HG03025 (cell line): ENCODE measurements around the gene COL2A1.

Experiments used
- ATAC-seq: cut with Tn5 transposase; IDR thresholded peaks from one replicate; pipeline ENCODE4 v1.9.1; 2021; ENCODE audit warnings: mild to moderate bottlenecking, moderate library complexity; ENCODE audit not compliant: unreplicated experiment, low FRiP score

The COL2A1 gene

DNA sequence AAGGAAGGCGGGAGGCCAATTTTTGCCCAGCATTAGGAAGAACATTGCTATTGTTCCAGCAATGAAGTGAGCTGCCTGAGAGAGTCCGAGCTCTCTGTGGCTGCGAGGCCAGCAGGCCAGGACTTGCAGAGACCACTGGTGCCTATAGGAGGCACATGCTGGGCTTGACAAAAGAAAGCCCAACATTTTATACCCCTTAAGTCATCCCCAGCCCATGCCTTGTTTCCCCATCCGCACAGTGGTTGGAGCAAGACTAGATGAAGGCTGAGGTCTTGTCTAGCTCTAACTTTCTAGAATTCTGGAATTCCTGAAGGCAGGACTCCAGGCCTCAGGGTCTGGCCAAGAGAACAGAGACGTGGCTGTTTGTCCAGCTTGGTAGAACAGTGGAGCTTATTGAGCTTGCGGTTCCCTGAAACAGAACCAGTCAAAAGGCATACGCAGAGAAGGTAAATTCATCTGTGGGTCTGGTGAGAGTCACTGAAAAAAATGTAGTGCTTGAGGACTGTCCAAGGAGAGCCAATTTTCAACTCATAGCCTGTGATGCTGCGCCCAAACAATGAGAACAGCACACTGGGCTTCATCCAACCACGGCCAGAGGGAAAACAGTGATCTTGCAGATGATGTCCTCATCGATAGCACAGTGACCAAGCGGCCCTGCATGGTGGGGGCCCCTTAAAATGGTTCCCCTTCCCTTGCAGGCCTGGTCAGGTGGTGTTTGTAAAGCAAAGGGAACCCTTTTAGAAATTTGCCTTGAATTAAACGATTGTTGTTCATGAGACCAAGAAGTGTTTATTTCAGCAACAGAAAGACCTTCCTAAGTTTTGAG, 27.1 kb upstream of the COL2A1 start:
- ATAC-seq = no peak

DNA sequence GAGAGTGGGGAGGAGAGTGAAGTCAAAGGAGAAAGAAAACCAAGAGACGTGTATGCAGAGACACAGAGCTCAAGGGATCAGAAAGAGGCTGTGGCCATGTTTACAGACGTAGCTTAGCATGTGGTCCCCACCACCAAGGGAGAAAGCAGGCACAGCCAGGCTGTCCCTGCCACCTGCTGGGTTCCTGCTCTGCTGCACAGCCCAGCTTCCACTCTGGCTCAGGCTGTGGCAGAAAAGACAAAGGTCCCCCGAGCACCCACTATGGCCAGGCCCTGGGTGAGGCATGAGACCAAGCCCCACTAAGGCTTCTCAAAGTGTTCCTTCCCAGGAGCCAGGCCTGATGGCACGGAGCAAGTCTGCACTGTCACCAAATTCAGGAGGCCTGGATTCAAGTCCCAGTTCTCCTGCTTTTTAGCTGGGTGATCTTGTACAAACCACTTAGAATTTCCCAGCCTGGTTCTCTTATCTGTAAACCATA, 25.9 kb upstream of the COL2A1 start:
- ATAC-seq = no peak

DNA sequence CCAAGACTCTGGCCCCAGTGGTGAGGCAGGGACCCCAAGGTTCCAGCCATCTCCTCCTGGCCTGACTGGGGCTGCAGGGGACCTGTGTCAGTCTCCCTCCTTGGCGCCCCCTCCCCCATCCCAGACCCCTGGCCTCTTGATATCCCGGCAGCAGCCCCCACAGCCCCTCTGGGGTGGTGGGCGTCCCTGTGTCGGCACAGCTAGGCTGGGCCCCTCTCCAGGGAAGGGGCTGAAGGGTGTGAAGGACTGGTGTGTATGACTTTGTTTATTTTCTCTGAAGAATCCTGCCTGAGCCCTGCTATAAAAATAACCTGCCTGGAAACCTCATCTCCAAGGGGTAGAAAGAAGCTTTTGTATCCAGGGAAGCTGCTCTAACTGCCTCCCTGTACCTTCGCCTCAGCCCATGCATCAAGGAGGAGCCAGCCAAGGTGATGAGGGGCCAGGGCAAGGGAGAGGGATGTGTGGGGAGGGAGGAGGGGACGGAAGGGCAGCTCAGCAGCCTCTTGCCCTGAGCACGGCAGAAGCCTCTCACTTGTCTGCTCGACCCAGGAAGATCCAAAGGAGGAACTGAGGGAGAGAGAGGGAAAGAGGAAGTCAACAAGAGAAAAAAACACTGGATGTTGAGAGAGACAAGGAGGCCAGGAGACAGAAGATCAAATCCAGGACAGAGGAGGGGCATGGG, 25.4 kb upstream of the COL2A1 start:
- no peak for ATAC-seq

DNA sequence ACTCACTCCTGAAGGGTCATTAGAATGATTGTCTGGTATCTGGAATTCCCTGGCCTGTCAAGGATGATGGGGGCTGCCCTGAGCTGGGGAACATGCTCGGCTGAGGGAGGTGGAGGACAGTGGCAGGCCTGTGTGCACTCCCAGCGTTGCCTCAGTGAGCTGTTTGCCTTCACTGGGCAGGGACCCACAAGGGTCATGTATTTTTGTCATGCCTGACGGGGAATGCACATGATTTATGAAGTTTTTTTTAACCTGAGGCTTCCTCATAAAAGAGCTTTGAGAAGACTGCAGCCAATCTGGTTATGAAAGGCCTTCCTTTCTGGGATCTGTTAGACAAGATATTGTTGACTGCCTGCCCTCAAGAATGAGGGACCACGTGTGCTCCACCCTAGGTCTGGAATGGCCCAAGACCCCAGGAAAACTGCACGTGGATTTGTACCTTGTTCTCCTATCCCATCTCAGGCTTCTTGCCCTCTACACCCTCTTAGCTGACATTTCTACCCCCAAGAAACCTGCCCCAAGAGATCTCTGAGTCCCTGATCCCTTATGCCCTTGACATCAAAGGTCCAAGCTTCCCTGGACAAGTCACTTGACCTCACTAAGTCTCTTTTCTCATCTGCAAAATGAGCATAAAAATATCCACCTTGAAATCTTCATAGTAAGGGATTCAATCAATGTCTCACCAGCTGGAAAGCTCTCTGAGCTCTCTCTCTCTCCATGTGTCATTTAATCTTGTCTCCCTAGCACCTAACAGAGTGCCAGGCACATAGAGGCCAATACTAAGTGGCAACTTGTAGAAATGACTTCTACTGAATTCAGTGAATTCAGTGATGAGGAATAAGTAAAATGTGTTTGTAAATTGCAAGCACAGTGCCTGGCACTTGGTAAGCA, 24.5 kb upstream of the COL2A1 start:
- ATAC-seq = no peak

DNA sequence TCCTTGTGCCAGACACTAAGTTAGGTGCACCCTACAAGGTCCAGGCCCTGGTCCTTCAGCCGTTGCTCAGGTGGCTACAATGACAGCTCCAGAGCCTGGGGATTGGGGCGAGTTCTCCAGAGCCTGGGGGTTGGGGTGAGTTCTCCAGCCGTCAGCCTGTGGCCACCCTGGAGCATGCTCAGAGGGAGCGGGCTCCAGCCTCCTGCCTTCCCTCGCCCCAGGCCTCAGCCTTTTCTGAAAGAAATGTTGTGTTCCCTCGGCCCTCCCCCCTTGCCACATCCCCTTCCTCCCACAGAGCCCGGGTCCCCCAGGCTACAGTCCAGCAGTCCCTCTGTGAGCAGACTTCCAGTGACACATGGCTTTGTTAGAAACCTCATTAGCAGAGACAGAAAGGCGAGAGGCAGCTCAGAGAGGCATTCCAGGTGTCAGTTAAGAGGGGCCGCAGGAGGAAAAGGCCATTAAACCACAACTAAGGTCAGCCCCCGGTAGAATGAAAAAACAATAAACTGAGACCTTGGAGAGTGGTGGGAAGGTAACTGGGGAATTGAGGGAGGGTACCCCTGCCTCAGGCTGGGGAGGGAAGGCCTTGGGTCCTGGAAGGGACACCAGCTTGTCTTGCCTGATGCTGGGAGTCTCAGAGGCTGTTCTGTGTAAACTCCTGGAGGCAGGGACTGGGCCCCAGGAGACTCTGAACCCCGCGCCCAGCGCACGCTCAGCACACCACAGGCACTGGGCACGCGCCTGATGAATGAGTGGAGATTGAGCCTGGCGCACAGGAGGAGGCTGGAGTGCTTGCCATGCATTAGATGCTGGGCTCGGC, 23.1 kb upstream of the COL2A1 start:
- ATAC-seq = no peak

DNA sequence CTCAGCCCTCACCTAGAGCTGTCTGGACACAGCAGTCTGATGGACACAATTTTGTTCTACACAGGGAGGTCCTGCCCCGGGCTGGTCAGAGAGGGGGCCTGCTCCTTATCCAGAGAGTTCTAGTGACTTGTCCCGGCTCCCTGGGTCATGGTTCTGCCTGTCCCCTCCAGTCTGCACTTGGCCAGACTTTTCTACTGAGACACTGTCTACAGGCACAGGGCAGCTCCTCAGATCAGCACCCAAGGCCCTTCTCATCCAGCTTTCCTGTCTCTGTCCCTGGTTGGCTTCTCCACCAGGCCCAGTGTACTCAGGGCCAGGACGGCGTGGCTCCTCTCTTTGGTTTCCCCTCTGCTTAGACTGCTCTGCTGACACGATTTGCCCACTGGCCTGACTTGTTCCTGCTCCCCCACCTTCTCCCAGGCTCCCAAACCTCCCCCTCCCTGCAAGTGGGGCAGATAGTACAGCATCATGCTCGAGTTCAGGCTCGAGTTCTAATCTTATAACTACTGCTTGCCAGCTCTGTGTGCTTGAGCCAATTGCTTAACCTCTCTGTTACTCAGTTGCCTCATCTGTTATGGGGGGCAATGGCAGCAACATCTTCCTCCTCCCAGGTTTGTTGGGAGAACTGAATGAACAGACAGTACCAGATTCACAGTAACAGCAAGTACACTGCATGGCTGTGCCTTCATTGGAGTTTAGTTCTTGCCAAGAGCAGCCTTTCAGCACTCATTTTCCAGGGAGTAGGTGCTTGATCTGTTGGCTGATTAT, 22.0 kb upstream of the COL2A1 start:
- ATAC-seq = no peak

DNA sequence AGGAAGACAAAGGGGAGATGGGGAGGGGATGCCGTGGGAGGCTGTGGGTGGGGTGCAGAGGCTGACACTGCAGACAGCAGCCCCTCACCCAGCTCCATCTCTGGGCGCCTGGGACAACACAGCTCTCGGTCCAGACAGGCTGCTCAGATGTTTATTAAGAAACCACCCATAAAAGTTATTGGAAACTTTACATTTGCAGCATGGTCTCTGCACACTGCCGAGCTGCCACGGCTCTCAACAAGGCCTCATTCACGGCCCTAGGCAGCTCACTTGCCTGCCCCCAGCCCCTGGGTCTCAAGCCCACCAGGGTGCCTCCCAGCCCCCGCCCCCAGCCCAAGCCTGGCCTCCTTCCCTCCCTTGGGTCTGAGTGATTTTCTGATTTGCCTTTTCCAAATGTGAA, 21.0 kb upstream of the COL2A1 start:
- no peak for ATAC-seq

DNA sequence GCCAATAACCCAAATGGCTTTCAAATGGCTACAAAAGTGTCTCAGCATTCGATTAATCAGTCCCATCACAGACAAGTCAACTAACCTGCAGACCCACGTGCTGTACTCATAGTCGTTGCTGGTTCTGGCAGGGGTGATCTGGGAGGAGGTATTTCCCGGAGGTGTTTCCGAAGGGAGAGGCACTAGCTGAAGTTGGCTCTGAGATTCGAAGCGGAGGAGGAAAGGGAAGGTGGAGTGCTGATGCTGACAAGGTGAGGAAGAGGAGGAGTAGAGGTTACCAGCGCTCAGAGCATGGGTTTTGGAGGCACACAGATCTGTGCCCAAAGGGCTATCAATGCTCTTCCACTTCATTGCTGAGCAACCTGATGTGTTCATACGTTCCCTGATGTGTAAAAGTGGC, 20.5 kb upstream of the COL2A1 start:
- no peak for ATAC-seq

DNA sequence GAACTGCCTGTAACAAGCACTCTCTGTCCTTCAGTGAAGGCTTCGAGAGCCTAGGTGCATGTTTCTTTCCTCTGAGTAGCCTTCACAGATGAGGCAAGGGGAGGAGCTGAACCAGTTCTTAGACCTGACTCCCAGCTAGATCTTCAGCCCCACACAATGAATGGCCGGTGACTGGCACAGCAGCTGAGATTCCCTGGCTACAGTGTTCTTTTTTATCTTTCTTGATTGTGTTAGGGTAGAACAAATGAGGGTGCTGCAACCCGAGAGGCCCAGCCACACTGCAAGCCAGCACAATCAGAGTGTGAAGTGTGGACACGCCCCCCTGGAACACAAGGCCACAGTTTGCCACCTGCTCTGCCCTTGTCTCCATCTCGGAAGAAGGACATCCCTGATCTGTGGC, 19.1 kb upstream of the COL2A1 start:
- no peak for ATAC-seq

DNA sequence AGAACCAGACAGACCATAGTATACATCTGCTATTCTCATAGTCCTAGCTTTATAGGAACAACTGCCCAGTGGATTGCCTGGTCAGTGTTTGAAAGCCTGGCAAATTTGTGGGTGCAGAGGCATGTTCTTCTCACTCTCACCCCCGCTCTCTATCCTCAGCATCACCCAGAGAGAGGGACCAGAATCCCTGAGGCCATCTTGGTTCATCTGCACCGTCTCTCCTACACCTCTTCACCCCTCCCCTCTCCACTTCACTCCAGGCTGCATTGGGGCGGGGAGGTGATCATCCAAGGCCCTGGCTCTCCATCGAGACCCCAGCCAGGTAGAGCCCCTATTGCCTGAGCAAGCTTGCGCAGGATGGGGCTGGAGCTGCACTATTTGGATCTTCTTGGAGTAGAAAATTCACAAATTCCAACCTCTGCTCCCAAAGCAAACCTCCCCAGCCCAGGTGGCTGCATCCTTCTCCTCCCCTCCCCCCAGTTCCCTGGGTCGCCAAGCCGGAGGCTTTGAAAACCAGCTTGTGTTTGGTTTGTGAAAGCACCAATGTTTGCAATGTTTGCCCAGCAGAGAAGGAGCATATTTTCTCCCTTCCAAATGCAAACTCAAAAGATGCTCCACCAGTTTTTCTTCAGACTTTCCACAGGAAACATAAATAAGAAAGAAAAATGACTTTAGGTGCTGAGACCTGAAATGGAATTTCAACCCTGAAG, 18.6 kb upstream of the COL2A1 start:
- ATAC-seq = no peak

DNA sequence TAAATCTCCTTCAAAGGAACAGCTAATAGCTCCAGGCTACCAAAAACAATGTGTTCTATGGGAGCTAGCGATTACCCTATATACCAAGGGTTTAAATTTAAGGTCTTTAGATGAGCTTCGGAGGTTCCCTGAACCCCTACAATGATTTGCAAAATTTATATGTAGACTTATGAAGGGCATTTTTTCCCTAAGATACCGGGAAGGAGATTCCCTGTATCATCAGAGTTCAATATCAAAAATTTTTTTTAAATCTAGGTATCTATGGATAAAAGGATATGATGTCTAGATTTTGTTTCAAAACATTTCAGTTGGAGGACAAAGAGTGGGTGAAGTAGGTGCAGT, 17.9 kb upstream of the COL2A1 start:
- ATAC-seq = no peak

DNA sequence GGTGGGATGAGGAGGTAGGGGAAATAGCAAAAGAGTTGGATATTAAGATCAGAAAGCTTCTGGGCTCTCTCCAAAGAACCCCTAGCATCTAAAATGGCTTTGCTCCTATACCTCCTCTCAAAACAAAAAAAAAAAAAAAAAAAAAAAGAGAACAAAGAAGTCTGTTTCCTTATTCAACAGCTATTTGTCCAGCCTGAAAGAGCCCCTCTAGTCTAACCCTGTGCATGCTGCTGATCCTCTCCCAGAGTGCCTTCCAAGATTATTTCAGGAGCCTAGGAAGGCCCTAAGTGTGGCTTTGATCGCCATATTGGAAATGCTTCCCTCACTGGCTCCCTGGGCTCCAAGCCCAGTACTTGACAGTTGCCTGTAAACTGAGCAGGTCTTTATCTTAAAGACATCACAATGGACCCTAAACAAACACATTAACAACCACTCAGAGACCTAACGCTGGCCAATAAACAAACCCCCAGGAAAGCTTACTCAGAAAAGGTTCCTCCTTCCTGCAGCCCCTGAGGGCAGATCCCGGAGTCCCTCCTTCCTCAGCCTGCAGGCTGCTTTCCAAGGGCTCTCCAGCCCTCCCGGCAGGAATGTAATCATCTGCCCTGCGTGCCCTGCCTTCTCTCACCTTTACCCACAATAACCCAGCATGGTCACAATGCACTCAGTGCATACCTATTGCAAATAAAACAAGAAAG, 17.4 kb upstream of the COL2A1 start:
- ATAC-seq = no peak

DNA sequence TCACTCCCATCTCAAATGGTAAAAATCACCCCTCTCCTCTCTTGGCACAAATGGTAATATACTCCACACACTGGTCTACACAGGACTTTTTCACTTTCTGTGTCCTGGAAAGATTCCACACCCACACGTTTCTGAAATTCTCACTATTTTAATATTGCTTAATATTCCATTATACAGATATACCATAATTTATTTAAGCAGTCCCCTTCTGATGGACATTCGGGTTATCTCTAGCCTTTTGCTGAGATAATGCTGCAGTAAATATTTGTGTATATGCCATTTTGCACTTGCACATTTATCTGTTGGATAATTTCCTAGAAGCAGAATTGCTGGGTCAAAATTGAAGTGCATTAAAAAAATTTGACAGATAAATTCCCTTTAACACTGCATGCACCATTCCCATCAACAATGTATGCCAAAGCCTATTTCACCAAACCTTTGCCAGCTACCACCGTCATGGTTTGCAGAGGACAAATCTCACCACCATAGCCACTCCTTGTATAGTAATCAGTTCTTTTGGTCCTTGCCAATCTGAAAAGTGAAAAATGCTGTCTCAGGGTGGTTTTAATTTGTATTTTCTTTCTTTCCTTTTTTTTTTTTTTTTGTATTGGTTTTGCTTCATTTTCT, 15.5 kb upstream of the COL2A1 start:
- no peak for ATAC-seq

DNA sequence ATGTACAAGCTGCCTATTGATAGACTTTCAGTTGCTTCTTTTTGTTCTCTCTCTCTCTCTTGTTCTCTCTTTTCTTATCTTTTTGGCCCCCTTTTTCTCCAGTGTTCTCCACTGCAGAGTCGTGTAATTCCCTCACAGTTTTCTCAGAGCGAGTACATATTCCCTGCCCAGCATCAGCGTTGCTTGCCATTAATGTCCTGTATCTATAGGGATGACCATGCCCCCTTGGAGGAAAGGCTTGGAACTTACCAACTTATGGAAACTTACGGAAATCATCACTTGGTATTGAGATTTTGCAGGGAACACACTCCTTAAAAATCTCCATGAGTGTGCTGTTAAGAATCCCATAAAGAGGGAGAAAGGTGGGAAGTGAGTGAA, 14.3 kb upstream of the COL2A1 start:
- ATAC-seq = no peak

DNA sequence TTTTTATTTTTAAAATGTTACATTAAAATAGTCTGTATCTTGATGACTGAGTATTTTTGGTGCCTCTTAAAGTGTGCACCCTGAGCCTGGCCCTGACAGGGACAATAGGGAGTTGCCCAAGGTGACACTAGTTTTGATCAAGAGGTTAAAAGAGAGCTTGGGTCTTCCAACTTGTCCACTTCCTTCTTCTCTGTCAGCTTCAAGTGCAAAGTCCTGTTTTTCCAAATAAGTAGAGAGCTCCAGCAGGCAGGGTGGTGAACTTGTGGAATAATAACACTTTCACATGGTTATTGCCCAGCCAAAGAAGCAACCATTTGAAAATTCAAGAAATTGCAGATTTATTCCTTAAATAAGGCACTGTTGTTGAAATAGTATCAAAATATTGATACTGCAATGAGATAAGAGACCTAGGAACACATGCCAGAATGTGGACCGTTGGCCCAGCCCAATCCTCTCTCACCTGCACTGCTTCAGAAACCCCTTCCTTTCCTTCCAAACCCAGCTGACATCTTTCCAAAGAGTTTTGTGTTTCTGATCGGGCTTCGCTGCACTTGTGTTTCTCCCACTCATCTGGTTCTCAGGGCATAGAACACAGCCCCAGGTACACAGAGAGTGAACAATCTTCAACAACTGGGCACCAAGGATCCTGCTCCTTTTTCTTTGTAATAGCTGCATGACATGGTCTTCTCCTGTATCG, 13.8 kb upstream of the COL2A1 start:
- ATAC-seq = no peak

DNA sequence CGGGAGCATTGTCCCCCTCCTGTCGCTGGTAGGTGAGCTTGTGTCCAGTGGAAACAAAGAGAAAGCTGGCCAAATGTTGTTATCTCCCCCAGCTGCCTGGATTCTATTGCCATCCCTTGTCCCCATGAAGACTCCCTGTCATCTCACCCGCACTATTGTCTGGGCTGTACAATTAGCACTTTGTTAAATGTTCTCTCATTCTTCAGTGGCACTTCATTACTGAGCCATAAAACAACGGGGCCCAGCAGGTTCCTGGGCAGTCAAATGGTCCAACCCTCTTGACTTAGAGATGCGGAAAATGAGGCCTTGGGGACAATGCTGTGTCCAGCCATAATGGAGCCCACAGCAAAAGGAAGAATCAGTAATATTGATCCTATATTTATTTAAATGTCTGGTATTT, 13.2 kb upstream of the COL2A1 start:
- no peak for ATAC-seq

DNA sequence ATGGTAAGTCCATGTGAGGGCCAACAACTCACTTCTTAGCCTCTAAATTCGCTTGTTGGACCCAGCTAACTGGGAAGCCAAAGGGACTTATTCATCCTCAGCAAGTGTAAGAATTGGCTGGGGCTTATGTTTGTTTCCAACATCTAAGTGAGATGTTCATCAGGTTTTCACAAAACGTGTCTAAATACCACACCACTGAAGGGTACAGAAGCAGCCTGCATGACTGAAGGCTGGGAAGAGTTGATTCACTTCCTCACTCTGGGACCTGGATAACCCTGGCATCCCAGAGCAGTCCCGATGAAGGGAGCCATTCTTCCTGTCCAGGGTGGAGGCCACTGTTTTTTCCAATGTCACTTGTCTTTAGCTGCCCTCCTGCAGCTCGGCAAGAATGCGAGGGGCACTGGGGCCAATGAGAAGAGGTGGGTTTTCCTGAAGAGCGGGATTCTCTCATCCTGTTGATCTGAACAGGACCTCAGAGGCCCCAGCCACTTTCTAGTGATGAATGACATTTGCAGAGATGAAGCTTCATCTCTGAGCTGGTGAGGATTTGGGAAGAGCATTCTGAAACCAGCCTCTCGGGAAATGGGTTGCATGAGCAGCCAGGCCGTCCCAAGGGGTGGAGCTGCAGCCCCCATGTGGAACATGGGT, 12.2 kb upstream of the COL2A1 start:
- ATAC-seq = no peak
